HFF-Myc (cell line): ENCODE results near the gene RPN2.

Source experiments
- DNase-seq: peaks from one replicate; pipeline ENCODE4 v3.0.0-alpha.2; 2011; ENCODE audit warnings: low read depth; ENCODE audit errors: extremely low read depth
- H3K4me3 ChIP-seq: replicated peaks from 2 replicates; pipeline ENCODE4 v1.5.1; 2011; ENCODE audit warnings: low read depth, mild to moderate bottlenecking, control low read depth, low read length
- TF ChIP-seq, protein P1 (sequence below): IDR thresholded peaks from 2 replicates; pipeline ENCODE4 v1.5.1; 2012; ENCODE audit warnings: mild to moderate bottlenecking, low read depth, low read length, control low read depth; ENCODE audit errors: missing control alignments

The RPN2 gene

DNA sequence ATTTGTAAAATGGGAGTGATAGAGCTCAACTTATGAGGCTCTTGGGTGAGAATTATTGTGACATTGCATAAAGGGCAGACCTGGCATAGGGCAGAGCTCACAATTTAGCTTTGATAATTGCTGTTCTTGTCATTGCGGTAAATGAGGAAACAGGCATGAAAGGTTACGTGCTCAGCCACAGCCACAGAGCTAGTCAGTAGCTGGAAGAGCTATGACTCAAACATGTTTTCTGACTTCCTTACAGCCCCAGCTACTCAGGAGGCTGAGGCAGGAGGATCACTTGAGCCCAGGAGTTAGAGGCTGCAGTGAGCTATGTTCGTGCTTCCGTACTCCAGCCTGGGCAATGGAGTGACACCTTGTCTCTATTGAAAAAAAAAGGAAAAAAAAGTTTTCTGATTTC is 86.0 kb downstream of the RPN2 start:
- DNase-seq, result no peak
- TF ChIP-seq, protein P1, sequence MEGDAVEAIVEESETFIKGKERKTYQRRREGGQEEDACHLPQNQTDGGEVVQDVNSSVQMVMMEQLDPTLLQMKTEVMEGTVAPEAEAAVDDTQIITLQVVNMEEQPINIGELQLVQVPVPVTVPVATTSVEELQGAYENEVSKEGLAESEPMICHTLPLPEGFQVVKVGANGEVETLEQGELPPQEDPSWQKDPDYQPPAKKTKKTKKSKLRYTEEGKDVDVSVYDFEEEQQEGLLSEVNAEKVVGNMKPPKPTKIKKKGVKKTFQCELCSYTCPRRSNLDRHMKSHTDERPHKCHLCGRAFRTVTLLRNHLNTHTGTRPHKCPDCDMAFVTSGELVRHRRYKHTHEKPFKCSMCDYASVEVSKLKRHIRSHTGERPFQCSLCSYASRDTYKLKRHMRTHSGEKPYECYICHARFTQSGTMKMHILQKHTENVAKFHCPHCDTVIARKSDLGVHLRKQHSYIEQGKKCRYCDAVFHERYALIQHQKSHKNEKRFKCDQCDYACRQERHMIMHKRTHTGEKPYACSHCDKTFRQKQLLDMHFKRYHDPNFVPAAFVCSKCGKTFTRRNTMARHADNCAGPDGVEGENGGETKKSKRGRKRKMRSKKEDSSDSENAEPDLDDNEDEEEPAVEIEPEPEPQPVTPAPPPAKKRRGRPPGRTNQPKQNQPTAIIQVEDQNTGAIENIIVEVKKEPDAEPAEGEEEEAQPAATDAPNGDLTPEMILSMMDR, result no peak
- no peak overlapping the region for H3K4me3 ChIP-seq

DNA sequence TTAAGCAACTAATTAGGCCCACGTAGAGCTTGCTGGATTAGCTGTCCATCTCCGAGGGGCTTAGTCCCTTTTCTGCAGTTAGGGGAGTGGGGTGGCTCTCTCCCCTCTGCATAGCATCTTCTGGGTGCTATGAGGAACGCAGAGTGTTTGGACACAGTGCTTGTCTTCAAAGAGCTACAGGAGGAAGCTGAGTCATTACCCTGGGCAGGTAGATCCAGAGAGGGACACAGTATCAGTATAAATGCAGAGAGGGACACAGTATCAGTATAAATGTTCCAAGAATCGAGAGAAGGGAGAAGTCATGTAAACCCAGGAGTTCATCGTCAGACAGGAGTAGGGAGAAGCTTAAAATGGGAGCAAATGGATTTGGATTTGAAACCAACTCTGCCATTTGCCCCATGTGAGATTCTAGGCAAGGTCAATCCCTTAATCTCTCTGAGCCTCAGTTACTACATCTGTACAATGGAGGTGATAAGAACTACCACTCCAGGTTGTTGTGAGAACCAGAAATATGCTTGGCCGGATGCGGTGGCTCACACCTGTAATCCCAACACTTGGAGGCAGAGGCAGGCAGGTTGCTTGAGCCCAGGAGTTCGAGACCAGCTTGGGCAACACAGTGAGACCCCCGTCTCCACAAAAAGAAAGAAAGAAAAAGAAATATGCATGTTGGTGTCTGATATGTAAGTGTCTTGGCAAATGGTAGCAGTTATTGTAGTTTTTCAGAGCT is 88.0 kb downstream of the RPN2 start:
- DNase-seq, result no peak
- TF ChIP-seq, protein P1, result no peak
- no peak overlapping the region for H3K4me3 ChIP-seq

DNA sequence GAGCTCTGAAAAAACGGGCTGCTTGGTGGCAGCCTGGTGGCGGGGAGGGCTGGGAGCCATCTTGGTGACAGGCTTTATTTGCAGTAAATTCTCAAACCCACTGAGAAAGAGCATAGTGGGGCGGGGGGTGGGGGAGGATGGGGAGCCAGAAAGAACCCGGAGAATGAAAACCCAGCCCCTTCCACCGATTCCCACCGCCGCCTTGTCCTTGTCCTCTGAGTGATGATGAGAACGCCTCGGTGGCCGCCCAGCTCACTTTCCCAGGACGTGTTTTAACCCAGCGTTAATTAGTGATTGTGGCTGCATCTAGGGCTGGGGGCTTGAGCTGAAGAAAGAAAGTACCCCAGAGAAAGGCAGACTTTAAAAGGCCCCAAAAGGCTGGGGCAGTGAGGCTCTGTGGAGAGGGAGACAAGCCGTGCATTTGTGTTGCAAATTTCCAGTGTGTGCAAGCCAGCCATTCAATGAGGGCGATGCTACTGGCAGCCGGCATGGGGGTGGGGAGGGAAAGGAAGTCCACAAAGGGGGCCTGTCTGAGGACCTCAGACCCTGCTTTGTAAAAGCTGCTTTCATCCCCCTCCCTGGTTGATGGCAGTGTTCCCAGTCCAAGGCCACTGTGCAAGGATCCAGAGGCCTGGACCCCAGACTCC is 88.7 kb downstream of the RPN2 start:
- TF ChIP-seq, protein P1, result no peak
- DNase-seq, result no peak
- H3K4me3 ChIP-seq, result no peak overlapping the region

DNA sequence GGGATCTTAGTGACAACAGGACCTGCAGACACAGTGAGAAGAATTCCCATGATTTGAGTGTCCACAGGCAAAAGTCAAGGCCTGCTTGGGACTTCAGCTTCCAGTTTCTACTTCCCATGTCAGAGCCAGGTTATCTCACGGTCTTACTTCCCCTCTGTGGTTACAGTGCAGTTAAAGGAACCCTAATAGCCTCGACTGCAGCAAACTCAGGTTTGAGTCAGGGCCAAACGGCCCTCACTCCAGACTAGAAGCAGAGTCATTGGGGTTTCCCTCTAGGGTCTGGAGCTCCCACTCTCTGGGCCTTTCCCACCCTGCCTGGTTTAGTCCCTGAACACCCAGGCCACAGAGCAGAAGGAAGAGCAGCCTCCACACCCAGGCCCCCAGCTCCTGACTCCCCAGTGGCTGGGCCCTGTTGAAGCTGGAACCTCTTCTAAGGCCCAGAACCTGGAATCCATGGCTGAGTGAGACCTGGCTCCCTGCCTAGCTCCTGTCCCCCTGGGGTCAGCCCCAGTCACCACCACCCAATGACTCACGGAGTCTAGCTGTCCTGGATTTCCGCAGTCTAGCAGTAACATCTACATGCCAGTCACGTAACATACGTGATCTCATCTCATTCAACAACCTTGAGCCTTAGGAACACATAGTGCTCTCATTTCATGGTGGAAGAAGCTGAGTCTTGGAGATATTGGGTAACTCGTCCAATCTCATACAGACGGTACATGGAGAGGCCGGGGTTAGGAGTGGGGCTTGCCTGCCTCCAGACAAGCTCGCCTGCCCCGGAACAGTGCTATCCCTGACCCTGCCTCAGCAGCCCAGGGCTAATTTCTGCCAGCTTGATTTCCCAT is 91.7 kb downstream of the RPN2 start:
- no peak for DNase-seq
- TF ChIP-seq, protein P1, result no peak
- no peak overlapping the region for H3K4me3 ChIP-seq

DNA sequence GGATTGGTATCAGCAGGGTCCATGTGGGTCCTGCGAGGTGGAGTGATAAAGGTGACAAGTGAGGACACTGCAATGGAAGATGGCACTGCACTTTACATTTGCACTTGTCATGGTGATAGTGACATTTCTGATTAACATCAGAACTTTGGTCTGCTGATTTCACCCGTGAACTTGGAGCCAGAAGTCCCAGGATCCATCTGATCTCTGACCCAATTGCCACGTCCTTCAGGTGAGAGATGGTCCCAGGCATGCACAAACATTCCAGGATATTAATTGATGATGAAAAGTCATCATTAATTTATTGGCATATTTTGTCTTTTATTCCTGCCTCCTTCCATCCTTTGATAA is 92.3 kb downstream of the RPN2 start:
- TF ChIP-seq, protein P1, result no peak
- H3K4me3 ChIP-seq, result no peak overlapping the region
- no peak for DNase-seq

DNA sequence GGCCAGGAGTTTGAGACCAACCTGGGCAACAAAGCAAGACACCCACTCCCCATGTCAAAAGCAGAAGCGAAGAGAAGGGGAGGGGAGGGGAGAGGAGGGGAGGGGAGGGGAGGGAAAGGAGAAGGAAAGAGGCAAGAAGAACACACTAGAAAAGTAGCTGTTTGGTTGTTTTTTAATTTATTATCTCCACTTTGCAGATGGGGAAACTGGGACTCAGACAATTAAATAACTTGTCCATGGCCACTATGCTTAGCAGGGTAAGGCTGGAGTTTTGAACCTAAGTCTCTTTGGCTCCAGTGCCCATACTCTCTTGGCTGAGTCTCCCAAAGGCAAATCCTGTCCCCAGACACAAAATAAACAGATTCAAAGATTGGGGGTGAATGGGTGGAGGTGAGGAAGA is 94.9 kb downstream of the RPN2 start:
- TF ChIP-seq, protein P1, result no peak
- H3K4me3 ChIP-seq, result no peak overlapping the region
- DNase-seq, result no peak
